COLO668 (cell line): ENCODE data around the gene TMEM141.
"Not testable (repeated sequence)": the region's sequence is repeated elsewhere in the genome, so short reads cannot be mapped to it uniquely, and the experiment has no call there.

Source experiments
- DNase-seq: peaks from one replicate; lab custom pipeline; 2025; ENCODE audit not compliant: unreplicated experiment; lab: John Stamatoyannopoulos, UW

Gene TMEM141

DNA sequence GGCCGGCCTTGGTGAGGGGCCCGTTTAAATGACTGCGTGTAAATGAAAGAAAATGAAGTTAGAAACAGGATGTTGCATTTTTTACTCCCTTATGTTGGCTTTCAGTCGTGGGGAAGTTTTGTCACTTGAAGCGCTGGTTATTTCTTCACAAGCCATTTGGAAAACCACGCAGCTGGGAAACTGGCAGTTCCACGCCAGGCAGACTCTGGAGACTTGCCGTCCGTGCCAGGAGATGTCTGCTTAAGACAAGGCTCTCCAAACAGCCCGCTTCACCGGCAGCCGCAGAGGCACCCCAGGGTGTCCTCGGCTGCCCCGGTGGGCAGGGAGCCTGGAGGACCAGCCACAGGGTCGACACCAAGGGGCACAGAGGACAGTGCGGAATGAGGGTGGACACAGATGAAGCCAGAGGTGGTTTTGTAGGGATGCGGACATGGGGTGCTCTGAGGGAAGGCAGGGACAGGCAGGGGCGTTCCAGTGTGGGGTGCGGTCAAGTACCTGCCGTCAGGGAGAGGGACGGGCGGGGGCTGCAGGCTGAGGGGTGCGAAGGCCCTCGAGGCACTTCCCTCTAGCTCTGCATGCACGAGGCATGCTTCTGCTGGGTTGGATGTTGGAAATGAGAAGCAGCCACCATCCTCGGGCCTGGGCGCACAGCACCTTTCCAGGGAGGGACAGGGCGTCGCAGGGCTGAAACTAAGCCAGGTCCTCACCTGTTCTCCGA lies 40.0 kb downstream of the TMEM141 start:
- no peak for DNase-seq

DNA sequence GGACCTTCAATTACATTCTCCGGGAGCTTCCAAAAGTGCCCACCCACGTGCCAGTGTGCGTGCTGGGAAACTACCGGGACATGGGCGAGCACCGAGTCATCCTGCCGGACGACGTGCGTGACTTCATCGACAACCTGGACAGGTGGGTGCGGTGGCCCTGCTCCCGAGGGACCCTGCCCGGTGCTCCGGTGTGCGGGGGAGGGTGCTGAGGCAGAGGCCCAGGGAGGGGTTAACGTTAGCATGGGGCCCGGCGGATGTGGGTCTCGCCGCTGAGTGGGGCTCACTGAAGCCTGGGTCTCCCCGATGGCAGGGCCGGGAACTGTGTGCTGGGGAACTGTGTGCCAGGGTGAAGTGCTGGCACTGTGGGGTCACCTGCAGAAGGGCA lies 40.6 kb downstream of the TMEM141 start:
- no peak for DNase-seq

DNA sequence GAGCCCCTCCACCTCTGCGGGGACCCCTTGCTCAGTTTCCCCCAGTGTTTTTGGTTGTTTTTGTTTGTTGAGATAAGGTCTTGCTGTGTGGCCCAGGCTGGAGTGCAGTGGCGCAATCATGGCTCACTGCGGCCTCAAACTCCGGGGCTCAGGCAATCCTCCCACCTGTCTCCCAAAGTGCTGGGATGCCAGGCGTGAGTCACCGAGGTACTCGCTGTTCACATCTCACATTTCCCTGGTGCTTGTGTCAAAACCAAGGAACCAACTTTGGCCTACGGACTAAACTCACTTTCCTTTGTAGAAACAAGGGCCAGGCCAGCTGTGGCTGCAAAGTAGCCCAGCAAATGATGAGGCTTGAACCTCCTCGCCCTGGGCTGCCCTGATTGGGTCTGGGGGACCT lies 41.4 kb downstream of the TMEM141 start:
- DNase-seq = no peak

DNA sequence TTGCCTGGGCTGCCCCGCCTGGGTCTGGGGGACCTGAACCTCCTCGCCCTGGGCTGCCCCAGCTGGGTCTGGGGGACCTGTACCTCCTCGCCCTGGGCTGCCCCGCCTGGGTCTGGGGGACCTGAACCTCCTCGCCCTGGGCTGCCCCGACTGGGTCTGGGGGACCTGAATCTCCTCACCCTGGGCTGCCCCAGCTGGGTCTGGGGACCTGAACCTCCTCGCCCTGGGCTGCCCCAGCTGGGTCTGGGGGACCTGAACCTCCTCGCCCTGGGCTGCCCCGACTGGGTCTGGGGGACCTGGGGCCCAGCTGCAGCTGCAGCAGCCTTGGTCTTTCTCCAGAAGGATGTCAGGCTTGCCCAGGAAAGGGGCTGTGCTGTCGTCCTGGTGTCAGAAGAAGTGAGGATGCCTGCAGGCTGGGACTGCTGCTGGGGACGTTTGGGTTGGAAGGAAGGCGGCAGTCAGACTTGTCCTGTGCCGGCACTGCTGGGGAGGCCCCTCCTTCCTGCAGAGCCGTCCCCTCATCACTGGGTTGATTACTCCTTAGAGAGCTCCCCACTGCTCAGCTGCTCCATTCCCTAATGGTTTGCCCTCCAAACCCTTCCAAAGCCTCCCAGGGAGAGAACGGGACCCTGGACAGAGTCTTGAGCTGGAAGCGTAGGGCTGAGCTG lies 42.4 kb downstream of the TMEM141 start:
- not testable (repeated sequence) for DNase-seq

DNA sequence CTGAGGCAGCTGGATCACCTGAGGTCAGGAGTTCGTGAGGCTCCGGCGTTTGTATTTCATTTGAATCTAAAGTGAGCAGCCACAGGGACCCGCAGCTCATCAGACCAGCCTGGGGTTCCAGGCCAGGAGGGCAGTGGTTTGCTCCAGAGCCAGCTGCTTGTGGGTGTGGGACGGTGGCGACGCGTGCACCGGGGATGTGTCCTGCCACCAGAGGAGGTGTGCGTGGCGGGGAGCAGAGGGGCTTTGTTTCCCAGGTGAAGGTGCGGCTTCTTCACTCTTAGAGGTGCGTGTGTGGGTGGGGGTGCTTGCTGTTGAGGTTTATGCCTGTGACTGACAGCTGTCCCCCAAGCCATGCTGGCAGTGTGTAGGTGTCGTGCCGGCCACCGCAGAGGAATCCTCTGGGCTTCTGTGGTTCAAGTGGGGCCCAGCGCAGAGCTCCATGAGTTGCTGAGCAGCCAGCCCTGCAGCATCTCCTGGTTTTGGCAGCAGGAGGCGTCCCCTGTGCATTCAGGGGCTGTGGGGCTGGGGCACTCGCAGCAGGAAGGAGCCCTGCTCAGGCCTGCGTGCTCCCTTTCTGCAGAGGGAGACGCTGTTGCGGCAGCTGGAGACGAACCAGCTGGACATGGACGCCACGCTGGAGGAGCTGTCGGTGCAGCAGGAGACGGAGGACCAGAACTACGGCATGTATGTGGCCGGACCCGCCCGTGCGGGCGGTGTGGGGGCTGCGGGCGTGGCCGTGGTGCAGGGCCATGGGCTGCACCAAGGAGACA lies 44.2 kb downstream of the TMEM141 start:
- DNase-seq = no peak

DNA sequence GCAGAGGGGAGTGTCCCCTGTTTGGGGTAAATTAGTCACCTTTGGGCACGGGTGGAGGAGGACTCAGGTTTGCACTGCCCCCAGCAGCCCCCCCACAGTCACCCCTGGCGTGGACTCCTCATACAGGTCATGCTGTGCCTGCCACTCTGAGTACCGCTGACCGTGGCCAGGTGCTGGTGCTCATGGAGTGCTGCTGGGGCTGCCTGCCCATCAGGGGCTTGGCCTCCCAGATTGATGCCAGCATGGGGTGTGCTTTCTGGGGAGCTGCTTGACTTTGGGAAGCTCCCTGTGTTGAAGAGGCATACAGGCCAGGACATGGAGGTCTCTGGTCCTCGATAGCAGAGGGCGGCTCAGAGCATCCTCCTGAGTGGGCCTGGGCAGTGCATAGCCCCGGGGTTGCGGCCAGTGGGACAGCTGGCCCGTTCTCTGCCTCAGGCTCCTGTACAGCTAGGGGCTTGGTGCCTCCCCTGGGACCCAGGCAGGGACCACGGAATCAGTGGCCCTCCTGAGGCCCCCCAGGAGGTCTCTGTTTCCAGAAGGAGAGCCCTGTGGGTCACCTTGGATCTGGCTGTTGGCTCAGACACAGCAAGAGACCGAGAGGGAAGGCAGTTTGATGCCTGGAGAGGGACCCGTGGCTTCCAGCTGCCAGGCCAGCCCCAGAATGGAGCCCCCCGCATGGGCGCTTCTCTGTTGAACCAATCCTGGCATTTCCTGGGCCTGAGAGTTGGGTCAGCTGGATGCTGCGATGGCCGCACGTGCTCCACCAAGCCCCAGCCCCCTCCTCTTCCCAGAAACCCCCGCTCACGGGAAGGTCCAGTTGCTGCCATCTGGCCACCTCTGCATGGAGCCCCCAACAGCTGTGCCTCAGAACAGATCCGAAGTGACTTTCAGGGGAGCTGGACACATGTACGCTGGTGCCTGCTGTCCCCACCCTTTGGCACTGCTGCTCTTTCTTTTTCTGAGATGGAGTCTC lies 45.1 kb downstream of the TMEM141 start:
- DNase-seq = no peak

DNA sequence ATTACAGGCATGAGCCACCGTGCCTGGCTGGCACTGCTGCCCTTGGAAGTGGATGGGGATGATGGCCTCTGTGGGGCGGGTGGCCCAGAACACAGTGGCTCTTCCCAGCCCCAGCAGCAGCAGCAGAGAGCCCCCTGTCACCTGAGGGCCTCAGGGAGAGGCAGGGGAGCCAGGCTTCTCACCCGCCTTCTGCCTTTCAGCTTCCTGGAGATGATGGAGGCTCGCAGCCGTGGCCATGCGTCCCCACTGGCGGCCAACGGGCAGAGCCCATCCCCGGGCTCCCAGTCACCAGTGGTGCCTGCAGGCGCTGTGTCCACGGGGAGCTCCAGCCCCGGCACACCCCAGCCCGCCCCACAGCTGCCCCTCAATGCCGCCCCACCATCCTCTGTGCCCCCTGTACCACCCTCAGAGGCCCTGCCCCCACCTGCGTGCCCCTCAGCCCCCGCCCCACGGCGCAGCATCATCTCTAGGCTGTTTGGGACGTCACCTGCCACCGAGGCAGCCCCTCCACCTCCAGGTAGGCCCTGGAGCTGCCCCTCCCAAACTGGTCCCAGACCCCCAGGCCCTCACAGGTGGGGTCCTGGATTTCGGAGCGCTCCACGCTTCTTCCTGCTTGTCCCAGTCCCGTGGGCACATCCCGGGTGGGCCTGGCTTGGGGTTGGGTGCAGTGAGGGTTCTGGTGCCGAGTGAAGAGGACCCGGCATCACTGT lies 46.2 kb downstream of the TMEM141 start:
- no peak for DNase-seq

DNA sequence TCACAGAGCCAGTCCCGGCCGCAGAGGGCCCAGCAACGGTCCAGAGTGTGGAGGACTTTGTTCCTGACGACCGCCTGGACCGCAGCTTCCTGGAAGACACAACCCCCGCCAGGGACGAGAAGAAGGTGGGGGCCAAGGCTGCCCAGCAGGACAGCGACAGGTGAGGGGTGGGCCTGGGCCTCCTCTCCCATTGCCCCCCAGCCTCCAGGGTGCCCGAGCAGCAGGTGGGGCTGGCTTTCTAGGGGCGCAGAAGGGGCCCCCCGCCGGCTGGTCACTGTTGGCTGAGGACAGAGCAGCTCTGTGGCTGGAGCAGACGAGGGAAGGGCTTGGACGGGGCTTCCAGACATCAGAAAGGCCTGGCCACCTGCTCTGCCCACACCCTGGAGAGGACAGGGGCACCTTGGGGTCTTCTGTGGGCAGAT lies 46.7 kb downstream of the TMEM141 start:
- not testable (repeated sequence) for DNase-seq

DNA sequence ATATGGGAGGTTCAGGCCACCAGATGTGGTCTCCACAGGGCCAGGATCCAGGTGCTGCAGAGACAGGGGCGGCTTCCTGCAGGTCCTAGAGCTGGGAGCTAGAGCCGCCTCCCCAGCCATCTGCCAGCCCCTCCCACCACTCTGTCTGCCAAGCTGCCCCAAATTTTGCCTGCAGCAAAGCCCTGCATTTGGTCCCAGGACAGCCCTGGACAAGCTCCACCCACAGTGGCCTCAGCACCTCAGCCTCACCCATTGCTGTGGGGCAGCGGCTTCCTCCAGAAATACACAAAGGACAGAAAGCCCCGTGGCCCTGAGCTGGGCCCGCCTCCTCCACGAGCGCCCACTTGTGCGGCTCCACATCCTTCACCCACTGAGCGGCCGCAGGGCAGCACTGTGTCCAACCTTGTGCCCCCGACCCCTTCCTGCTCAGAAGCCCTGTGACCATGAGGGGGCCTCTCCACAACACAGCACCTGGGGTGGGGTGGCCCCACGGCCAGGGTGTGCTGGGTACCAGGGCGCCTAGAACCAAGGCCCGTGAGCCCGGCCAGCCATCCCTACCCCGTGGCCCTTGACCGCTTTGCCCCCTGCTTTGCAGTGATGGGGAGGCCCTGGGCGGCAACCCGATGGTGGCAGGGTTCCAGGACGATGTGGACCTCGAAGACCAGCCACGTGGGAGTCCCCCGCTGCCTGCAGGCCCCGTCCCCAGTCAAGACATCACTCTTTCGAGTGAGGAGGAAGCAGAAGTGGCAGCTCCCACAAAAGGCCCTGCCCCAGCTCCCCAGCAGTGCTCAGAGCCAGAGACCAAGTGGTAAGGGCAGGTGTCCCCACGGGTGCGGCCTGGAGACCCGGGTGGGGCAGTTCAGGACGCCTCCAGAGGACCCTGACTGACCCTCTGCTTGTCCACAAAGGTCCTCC lies 47.4 kb downstream of the TMEM141 start:
- DNase-seq = no peak

DNA sequence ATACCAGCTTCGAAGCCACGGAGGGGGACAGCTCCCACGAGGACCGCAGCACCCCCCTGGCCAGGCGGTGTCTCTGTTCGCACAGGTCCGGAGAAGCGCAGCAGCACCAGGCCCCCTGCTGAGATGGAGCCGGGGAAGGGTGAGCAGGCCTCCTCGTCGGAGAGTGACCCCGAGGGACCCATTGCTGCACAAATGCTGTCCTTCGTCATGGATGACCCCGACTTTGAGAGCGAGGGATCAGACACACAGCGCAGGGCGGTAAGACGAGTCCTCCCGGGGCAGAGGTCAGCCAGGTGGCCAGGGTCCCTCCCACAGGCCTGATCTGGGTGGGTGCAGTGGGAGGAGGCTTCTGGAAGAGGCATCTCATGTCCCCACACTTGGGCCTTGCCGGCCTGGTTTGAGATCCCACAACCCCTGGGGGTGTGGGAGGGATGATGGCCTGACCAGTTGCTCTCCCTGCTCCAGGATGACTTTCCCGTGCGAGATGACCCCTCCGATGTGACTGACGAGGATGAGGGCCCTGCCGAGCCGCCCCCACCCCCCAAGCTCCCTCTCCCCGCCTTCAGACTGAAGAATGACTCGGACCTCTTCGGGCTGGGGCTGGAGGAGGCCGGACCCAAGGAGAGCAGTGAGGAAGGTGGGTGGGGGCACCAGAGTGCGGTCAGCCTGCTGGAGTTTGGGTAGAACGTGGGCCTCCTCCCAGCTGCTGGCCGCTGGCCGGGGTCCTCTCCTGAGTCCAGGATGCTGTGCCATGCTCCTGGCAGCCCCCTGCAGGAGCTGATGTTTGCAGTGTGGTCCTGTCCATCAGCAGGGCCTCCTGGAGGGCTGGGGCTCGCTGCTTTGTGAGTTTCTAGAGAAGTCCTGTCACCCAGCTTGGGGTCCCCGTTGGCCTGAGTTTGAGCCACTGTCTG lies 48.3 kb downstream of the TMEM141 start:
- DNase-seq = no peak

DNA sequence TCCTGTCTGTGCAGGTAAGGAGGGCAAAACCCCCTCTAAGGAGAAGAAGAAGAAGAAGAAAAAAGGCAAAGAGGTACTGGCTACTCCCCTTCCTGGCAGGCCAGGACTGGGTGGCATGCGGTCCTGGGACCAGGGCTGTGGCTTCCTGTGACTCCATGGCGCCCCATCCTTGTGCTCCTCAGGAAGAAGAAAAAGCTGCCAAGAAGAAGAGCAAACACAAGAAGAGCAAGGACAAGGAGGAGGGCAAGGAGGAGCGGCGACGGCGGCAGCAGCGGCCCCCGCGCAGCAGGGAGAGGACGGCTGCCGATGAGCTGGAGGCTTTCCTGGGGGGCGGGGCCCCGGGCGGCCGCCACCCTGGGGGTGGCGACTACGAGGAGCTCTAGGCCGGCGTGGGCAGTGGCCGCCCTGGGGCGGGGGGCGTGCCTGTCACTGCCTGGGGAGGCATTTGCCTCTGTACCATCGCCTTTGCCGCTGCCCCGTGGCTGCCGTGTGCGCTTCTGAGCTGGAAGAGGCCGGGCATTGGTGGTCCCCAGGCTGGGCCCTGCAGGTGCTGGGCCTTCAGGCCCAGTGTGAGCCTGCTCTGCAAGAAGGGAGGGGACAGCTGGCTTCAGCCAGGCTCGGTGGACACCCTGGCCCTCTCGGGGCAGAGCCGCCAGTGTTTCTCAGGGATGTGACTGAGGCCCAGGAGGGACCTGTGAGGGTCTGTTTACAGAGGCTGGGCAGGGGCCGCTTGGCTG lies 49.2 kb downstream of the TMEM141 start:
- DNase-seq = peak; percentile 68

DNA sequence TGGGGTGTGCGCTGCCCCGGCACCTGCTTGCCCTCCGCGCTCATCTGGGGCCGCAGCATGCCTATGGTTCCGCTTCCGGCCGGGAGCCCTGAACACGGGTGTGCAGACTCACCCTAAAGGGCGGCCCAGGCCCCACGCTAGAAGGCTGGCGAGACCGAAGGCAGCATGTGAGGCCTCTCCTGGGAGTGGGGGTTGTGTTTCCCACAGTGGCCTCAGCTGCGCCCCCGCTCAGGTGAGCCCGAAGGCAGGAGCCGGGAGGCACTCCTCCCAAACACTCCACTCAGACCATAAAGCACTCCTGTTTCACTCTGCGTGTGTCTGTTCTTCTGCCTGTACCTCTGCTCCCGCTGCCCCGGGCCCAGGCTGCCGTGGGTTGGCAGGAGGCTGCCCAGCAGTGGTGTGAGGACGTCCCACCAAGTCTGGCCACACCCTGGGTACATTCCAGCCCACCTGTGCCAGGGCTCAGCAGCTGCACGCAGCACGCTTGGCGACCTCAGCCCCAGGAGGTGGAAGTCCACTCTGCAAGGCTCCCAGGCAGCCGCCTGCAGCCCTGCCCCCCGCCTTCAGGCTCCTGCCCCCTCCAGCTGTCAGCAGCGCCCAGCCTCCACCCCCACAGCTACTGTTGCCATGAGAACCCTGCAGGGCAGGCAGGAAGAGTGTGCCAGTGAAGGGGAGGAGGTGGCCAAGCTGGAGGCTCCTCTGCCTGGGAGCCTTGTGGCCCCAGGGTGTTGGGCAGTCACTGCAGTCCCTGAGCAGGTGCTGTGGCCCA lies 49.9 kb downstream of the TMEM141 start:
- peak; percentile 94 for DNase-seq

DNA sequence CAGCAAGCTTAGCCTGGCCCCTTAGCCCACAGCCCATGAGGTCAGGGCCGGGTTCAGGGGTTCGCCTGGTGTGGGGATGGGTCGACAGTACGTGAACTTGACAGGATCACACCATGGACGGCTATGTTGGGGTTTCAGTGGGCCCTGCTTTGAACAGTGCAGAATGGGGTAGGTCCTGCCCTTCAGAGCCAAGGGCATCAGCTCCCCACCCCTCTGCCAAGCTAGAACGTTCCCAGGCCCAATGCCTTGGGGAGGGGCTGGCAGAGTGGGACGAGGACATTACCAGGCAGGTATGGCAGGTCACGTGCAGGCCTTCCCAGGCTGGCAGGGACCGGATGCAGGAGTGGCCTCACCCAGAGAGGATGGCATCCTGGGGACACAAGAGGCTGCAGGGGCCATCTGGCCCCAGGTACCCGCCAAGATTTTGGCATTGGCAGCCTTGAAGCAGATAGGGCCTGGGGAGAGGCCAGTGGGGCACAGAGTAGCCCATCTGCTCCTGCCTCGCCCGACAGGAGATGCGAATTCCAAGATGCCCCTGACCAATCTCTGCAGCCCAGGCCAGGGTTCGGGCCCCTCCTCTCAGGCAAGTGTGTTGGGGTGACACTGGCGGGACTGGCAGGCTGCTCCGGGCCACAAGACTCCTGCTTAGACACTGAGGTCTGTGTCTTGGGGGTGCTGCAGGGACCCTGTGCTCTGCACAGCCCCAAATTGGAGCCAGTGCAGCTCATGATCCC lies 50.7 kb downstream of the TMEM141 start:
- DNase-seq = peak; percentile 77

DNA sequence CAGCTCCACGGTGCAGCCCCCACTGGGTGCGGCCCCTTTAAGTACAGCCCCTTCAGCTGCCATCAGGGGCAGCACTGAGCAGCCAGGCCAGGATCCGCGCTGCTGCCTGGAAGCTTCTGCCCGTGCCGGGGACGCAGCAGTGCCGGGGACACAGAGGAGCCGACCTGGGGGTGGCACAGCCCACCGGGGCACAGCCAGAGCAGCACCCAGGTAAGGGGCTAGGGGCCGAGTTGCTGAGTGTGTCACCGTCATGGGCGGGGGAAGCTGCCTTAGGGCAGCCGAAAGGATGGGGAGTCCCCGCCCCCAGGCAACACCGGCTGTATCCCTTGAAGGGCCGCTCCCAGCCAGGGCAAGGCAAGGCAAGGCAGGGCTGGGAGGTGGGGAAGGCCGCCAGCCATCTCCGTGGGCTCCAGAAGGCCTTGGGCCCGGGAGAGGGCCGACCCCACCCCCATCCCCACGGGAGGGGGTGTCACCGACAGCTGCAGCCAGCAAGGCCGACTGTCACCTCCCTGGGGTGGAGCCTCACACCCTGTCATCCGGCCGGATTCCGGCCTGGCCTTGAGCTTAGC lies 51.3 kb downstream of the TMEM141 start, which contains the start of gene AJM1:
AJM1 (plus strand) TSS at position 99 of the 569 bp plus-strand sequence. CDS start 1,937 bp downstream, outside the sequence.
- peak; percentile 82 for DNase-seq
